WTC11 (cell line): Measurements from ENCODE around the gene BOD1L1. TPM values are rescaled to one million over a fixed set of nuclear protein-coding genes. Genes with fewer than 3 reads are reported as not detected.

ENCODE experiments used
- ATAC-seq: fragments of 200-7000 bp; cut with Tn5 transposase; 2 replicates; pipeline ENCODE4 v1.10.0; 2021; ENCODE audit warnings: mild to moderate bottlenecking, moderate library complexity
- CTCF ChIA-PET: fragments of 300-600 bp; sonication (Branson Sonifier 250); formaldehyde crosslinking; loops from one replicate; lab custom pipeline; 2021; ENCODE audit warnings: antibody characterized with exemption; lab: Charles Lee
- POLR2A ChIA-PET: fragments of 350-600 bp; sonication (Branson Sonifier 250); formaldehyde crosslinking; loops from one replicate; lab custom pipeline; 2021; ENCODE audit warnings: antibody characterized with exemption; lab: Charles Lee
- DNase-seq: peaks from one replicate; pipeline ENCODE4 v3.0.0; 2021; ENCODE audit warnings: low spot score
- H3K27ac Mint-ChIP-seq: 2 replicates; pipeline ENCODE4 v1.8.0; 2021; ENCODE audit warnings: mixed read lengths
- H3K27me3 Mint-ChIP-seq: 2 replicates; pipeline ENCODE4 v1.8.0; 2021; ENCODE audit warnings: low read depth, mild to moderate bottlenecking, moderate library complexity, mixed read lengths
- H3K36me3 Mint-ChIP-seq: 2 replicates; pipeline ENCODE4 v1.8.0; 2021; ENCODE audit warnings: mixed read lengths
- H3K4me1 Mint-ChIP-seq: 2 replicates; pipeline ENCODE4 v1.8.0; 2022; ENCODE audit warnings: mixed read lengths
- H3K4me3 Mint-ChIP-seq: 2 replicates; pipeline ENCODE4 v1.8.0; 2021; ENCODE audit warnings: mild to moderate bottlenecking, moderate library complexity, mixed read lengths
- H3K9me3 Mint-ChIP-seq: 2 replicates; pipeline ENCODE4 v1.8.0; 2021; ENCODE audit warnings: mixed read lengths
- CBFB ChIP-seq: sonication (generic); formaldehyde crosslinking; IDR thresholded peaks from 2 replicates; pipeline ENCODE4 v1.8.1; 2022; ENCODE audit warnings: mild to moderate bottlenecking, low read depth, missing genetic modification reagents
- CREM ChIP-seq: sonication (generic); formaldehyde crosslinking; IDR thresholded peaks from 2 replicates; pipeline ENCODE4 v1.8.1; 2022; ENCODE audit warnings: mild to moderate bottlenecking, missing genetic modification reagents, moderate library complexity
- ELF4 ChIP-seq: sonication (generic); formaldehyde crosslinking; IDR thresholded peaks from 2 replicates; pipeline ENCODE4 v1.8.1; 2022; ENCODE audit warnings: low read depth, mild to moderate bottlenecking, moderate library complexity, missing genetic modification reagents
- ESRRA ChIP-seq: sonication (generic); formaldehyde crosslinking; IDR thresholded peaks from 2 replicates; pipeline ENCODE4 v1.8.1; 2022; ENCODE audit warnings: mild to moderate bottlenecking, missing genetic modification reagents, borderline replicate concordance
- KAT7 ChIP-seq: sonication (generic); formaldehyde crosslinking; IDR thresholded peaks from 2 replicates; pipeline ENCODE4 v1.8.1; 2023; ENCODE audit warnings: missing genetic modification reagents, mild to moderate bottlenecking, borderline replicate concordance
- NFATC4 ChIP-seq: fragments of 250-450 bp; sonication (Bioruptor Pico); IDR thresholded peaks from 2 replicates; pipeline ENCODE4 v1.9.0; 2021; ENCODE audit warnings: mild to moderate bottlenecking
- NR3C1 ChIP-seq: sonication (generic); formaldehyde crosslinking; conservative IDR thresholded peaks from 2 replicates; pipeline ENCODE4 v1.8.1; 2023; ENCODE audit warnings: low read depth, mild to moderate bottlenecking, missing genetic modification reagents
- TCF7 ChIP-seq: sonication (generic); formaldehyde crosslinking; IDR thresholded peaks from 2 replicates; pipeline ENCODE4 v1.8.0; 2022; ENCODE audit warnings: mild to moderate bottlenecking, low read depth, missing genetic modification reagents, moderate library complexity
- ZBTB21 ChIP-seq: sonication (generic); formaldehyde crosslinking; IDR thresholded peaks from 2 replicates; pipeline ENCODE4 v1.8.1; 2023; ENCODE audit warnings: mild to moderate bottlenecking, missing genetic modification reagents, borderline replicate concordance
- ZNF219 ChIP-seq: sonication (generic); formaldehyde crosslinking; IDR thresholded peaks from 2 replicates; pipeline ENCODE4 v1.8.0; 2023; ENCODE audit warnings: missing genetic modification reagents, mild to moderate bottlenecking, borderline replicate concordance
- ZNF671 ChIP-seq: fragments of 250-450 bp; sonication (Bioruptor Pico); IDR thresholded peaks from 2 replicates; pipeline ENCODE4 v1.8.0; 2021; ENCODE audit warnings: mild to moderate bottlenecking
- total RNA-seq: library from RNA; stranded (reverse); gene quantifications from 3 replicates; pipeline ENCODE4 v1.2.3, GENCODE V29; 2021
- TF ChIP-seq, protein P1 (sequence below): sonication (generic); formaldehyde crosslinking; IDR thresholded peaks from 2 replicates; pipeline ENCODE4 v1.8.0; 2023; ENCODE audit warnings: missing genetic modification reagents, mild to moderate bottlenecking, borderline replicate concordance
- TF ChIP-seq, protein P2 (sequence below): sonication (generic); formaldehyde crosslinking; IDR thresholded peaks from 2 replicates; pipeline ENCODE4 v1.8.0; 2022; ENCODE audit warnings: mild to moderate bottlenecking, missing genetic modification reagents
- TF ChIP-seq, protein P3 (sequence below): fragments of 250-450 bp; sonication (Bioruptor Pico); IDR thresholded peaks from 2 replicates; pipeline ENCODE4 v1.9.0; 2021; ENCODE audit warnings: moderate library complexity, mild to moderate bottlenecking, inconsistent platforms, borderline replicate concordance
- TF ChIP-seq, protein P4 (sequence below): sonication (generic); formaldehyde crosslinking; conservative IDR thresholded peaks from 2 replicates; pipeline ENCODE4 v1.8.1; 2022; ENCODE audit warnings: mild to moderate bottlenecking, missing genetic modification reagents
- TF ChIP-seq, protein P5 (sequence below): sonication (generic); formaldehyde crosslinking; IDR thresholded peaks from 2 replicates; pipeline ENCODE4 v1.8.1; 2022; ENCODE audit warnings: low read depth, missing genetic modification reagents, borderline replicate concordance
- TF ChIP-seq, protein P6 (sequence below): fragments of 250-450 bp; sonication (Bioruptor Pico); conservative IDR thresholded peaks from 2 replicates; pipeline ENCODE4 v1.9.0; 2021; ENCODE audit warnings: mild to moderate bottlenecking
- TF ChIP-seq, protein P7 (sequence below): sonication (generic); formaldehyde crosslinking; IDR thresholded peaks from 2 replicates; pipeline ENCODE4 v1.8.0; 2022; ENCODE audit warnings: mild to moderate bottlenecking, missing genetic modification reagents

Gene BOD1L1
- total RNA-seq, 1 experiment from 2014 or later = 43.5 TPM

DNA sequence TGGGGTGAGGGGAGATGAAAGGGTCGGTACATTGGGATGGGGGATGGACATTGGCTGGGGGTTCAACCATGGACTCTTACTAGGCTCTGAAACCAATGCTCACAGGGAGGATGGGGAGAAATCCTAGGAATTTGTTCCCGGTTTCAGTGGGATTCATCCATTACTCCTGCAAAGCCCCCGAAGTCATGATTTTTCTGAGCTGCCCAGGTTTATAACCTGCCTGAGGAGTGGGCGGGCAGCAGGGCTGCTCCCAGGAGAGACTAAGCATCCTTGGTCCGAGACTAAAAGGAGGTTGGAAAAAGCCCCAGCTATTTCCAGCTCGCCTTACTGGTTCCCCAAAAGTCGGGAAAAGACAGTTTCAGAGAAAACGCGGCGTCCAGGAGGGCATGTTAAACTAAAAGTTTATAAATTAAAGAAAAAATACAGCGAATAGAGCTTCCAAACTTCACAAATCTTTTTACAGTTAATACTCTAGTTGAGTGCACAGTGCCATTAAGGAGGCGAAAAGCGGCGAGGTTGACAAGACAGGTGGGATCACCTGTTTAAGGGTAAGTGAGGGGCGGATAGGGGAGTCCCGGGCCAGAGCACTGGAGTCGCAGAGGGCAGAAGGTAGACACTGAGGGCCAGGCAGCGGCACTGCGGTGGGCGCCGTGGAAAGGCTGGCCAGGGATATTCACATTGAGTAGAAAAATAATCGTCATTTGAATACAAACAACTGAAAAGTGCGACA, 86.9 kb downstream of the BOD1L1 start:
- ATAC-seq = no peak
- CTCF ChIA-PET = interaction anchor here (0.6 to 5.7 kb wide), 9 partner anchors 11 to 702 kb away, joined by 3 to 69 read pairs (median 11); partner anchors contain the start of gene RAB28
- POLR2A ChIA-PET = interaction anchor here (0.6 kb wide), 1 partner anchor 808 kb away, joined by 3 read pairs; no protein-coding TSS in a partner anchor
- Mint-ChIP-seq H3K36me3 (peaks cover 7% of the 10 kb centered on the region; the same call in 1 of the 2 replicates), H3K4me3 (peak overlapping the region; percentile 62), H3K9me3 (no peaks in the 10 kb centered on the region), H3K4me1 (peaks cover 72% of the 10 kb centered on the region), H3K27ac (no peak overlapping the region), H3K27me3 (peaks cover 98% of the 10 kb centered on the region)
- DNase-seq = no peak
- no peak for TF ChIP-seq ZNF219 (CRISPR knock-in tag)
- TF ChIP-seq, protein P1, sequence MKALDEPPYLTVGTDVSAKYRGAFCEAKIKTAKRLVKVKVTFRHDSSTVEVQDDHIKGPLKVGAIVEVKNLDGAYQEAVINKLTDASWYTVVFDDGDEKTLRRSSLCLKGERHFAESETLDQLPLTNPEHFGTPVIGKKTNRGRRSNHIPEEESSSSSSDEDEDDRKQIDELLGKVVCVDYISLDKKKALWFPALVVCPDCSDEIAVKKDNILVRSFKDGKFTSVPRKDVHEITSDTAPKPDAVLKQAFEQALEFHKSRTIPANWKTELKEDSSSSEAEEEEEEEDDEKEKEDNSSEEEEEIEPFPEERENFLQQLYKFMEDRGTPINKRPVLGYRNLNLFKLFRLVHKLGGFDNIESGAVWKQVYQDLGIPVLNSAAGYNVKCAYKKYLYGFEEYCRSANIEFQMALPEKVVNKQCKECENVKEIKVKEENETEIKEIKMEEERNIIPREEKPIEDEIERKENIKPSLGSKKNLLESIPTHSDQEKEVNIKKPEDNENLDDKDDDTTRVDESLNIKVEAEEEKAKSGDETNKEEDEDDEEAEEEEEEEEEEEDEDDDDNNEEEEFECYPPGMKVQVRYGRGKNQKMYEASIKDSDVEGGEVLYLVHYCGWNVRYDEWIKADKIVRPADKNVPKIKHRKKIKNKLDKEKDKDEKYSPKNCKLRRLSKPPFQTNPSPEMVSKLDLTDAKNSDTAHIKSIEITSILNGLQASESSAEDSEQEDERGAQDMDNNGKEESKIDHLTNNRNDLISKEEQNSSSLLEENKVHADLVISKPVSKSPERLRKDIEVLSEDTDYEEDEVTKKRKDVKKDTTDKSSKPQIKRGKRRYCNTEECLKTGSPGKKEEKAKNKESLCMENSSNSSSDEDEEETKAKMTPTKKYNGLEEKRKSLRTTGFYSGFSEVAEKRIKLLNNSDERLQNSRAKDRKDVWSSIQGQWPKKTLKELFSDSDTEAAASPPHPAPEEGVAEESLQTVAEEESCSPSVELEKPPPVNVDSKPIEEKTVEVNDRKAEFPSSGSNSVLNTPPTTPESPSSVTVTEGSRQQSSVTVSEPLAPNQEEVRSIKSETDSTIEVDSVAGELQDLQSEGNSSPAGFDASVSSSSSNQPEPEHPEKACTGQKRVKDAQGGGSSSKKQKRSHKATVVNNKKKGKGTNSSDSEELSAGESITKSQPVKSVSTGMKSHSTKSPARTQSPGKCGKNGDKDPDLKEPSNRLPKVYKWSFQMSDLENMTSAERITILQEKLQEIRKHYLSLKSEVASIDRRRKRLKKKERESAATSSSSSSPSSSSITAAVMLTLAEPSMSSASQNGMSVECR (CRISPR knock-in tag) = no peak
- no peak for TF ChIP-seq KAT7
- TF ChIP-seq ELF4 = no peak
- no peak for TF ChIP-seq TCF7 (CRISPR knock-in tag)
- TF ChIP-seq ZBTB21 = no peak
- no peak for TF ChIP-seq CBFB
- no peak for TF ChIP-seq NR3C1 (CRISPR knock-in tag)
- TF ChIP-seq, protein P2, sequence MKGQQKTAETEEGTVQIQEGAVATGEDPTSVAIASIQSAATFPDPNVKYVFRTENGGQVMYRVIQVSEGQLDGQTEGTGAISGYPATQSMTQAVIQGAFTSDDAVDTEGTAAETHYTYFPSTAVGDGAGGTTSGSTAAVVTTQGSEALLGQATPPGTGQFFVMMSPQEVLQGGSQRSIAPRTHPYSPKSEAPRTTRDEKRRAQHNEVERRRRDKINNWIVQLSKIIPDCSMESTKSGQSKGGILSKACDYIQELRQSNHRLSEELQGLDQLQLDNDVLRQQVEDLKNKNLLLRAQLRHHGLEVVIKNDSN = no peak
- TF ChIP-seq, protein P3, sequence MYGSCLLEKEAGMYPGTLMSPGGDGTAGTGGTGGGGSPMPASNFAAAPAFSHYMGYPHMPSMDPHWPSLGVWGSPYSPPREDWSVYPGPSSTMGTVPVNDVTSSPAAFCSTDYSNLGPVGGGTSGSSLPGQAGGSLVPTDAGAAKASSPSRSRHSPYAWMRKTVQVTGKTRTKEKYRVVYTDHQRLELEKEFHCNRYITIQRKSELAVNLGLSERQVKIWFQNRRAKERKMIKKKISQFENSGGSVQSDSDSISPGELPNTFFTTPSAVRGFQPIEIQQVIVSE (CRISPR knock-in tag) = no peak
- TF ChIP-seq, protein P4, sequence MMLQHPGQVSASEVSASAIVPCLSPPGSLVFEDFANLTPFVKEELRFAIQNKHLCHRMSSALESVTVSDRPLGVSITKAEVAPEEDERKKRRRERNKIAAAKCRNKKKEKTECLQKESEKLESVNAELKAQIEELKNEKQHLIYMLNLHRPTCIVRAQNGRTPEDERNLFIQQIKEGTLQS (CRISPR knock-in tag) = no peak
- TF ChIP-seq, protein P5, sequence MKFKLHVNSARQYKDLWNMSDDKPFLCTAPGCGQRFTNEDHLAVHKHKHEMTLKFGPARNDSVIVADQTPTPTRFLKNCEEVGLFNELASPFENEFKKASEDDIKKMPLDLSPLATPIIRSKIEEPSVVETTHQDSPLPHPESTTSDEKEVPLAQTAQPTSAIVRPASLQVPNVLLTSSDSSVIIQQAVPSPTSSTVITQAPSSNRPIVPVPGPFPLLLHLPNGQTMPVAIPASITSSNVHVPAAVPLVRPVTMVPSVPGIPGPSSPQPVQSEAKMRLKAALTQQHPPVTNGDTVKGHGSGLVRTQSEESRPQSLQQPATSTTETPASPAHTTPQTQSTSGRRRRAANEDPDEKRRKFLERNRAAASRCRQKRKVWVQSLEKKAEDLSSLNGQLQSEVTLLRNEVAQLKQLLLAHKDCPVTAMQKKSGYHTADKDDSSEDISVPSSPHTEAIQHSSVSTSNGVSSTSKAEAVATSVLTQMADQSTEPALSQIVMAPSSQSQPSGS (CRISPR knock-in tag) = no peak
- TF ChIP-seq CREM = no peak
- TF ChIP-seq, protein P6, sequence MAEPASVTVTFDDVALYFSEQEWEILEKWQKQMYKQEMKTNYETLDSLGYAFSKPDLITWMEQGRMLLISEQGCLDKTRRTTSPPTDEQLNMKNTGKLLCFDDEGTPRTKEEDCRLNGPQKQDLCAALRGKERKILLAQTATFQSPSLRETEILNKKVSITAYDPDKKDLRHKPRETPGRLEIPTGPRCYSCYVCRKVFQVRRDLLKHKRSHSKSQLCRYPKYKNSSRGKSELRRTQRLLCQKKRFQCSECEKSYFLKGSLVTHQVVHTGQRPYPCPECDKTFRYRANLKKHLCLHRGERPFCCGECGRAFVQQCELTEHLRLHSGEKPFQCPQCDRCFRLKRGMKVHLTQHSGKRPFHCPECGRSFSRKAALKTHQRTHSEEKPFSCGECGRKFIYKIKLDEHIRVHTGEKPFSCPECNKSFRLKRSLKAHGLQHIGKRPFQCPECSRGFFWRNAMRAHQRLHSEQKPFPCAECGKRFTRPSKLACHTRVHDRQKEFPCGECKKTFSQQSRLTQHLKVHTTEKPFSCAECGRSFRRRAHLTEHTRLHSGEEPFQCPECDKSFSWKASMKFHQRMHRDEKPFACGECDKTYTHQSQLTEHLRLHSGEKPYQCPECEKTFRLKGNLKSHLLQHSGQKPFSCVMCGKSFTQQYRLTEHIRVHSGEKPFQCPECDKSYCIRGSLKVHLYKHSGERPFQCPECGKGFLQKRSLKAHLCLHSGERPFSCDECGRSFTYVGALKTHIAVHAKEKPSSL (CRISPR knock-in tag) = no peak
- TF ChIP-seq NFATC4 (CRISPR knock-in tag) = no peak
- no peak for TF ChIP-seq ESRRA
- TF ChIP-seq ZNF671 (CRISPR knock-in tag) = no peak
- TF ChIP-seq, protein P7, sequence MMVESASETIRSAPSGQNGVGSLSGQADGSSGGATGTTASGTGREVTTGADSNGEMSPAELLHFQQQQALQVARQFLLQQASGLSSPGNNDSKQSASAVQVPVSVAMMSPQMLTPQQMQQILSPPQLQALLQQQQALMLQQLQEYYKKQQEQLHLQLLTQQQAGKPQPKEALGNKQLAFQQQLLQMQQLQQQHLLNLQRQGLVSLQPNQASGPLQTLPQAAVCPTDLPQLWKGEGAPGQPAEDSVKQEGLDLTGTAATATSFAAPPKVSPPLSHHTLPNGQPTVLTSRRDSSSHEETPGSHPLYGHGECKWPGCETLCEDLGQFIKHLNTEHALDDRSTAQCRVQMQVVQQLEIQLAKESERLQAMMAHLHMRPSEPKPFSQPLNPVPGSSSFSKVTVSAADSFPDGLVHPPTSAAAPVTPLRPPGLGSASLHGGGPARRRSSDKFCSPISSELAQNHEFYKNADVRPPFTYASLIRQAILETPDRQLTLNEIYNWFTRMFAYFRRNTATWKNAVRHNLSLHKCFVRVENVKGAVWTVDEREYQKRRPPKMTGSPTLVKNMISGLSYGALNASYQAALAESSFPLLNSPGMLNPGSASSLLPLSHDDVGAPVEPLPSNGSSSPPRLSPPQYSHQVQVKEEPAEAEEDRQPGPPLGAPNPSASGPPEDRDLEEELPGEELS (CRISPR knock-in tag) = no peak
